ENCODE results near the gene EFCC1.

Gene EFCC1

GRCh38 chr3:128998561-128998960 is 2.5 kb upstream of the EFCC1 start:
- TF ChIP-seq CTCF (conservative IDR thresholded peaks at IDR 0.05; ENCODE audit: low read depth): no peak
- no peak for DNase-seq (ENCODE audit: low spot score)
- no peak overlapping the region for H3K27ac ChIP-seq
- ChIA-PET CTCF (interaction anchor here (0.9 to 1.2 kb wide), 2 partner anchors 28 to 573 kb away, joined by 3 to 11 read pairs; no protein-coding TSS in a partner anchor), POLR2A (ENCODE audit: low non-redundant PET) (no interaction called here)

DNA sequence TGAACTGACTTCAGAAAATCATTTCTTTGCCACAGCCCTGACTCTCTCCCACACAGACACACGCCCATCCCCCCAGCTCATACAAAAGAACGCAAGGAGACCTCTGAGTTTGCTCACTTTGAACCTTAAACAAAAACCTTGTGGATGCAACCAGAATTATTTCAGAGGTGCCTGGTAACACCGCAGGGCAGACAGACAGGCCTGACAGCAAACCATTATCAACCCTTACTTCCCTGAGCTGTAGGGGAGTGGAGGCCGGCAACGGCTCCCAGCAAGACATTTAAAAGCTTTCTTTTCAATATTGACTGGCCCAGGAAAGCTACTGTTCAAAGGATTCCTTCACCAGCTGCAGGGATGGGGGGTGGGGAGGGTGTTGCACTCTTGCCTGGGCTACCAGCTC is 2.0 kb upstream of the EFCC1 start:
- no peak for DNase-seq (ENCODE audit: low spot score)
- POLR2A ChIA-PET (ENCODE audit: low non-redundant PET): no interaction called here
- no peak for TF ChIP-seq CTCF (conservative IDR thresholded peaks at IDR 0.05; ENCODE audit: low read depth)
- no peak overlapping the region for H3K27ac ChIP-seq
- CTCF ChIA-PET: interaction anchor here (1.2 kb wide), 1 partner anchor 29 kb away, joined by 11 read pairs; no protein-coding TSS in a partner anchor

DNA sequence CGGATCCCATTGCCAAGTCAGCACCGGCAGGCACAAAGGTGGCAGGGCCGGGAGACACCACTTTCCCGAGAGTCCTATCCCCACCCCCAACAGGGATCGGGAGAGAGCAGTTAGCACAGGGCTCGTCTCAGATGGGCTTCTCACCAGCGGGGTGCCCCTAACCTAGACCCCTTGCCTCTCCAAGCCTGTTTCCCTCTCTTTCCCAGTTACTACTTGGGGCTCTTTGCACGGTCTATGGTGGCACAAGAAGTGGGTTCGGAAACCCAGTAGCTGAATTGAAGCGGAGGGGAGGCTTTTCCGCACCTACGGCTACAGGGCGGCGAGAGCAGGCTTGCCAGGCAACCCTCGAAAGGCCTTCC is 383 bp upstream of the EFCC1 start:
- no peak overlapping the region for H3K27ac ChIP-seq
- ChIA-PET POLR2A (ENCODE audit: low non-redundant PET) (no interaction called here), CTCF (interaction anchor here (0.8 kb wide), 1 partner anchor 32 kb away, joined by 3 read pairs; no protein-coding TSS in a partner anchor)
- no peak for TF ChIP-seq CTCF (conservative IDR thresholded peaks at IDR 0.05; ENCODE audit: low read depth)
- no peak for DNase-seq (ENCODE audit: low spot score)

DNA sequence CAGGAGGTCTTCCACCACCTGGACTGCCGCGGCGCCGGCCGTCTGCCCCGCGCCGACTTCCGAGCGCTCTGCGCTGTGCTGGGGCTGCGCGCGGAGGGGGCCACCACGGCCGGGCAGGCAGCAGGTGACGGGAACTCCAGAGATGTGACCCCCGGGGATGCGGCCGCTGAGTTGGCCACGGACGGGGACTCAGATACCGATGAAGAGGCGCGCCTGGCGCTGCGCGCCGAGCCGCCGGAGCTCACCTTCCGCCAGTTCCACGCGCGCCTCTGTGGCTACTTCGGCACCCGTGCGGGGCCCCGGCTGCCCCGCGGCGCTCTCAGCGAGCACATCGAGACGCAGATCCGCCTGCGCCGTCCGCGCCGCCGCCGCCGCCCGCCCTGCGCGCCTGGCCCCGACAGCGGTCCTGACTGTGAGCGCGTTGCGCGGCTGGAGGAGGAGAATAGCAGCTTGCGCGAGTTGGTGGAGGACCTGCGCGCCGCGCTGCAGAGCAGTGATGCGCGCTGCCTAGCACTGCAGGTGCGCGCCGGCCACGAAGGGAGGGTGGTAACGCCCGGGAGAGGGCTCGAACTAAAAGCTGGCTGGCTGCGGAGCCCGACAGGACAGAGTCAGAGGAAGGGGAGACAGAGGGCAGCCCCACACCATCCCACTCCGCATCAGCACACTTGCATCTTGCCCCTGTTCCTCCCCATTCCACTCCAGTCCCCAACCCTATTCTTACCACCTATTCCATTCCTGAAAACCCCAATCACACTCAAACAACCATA is 885 bp downstream of the EFCC1 start:
- H3K27ac ChIP-seq: no peak overlapping the region
- ChIA-PET POLR2A (ENCODE audit: low non-redundant PET) (no interaction called here), CTCF (interaction anchor here (0.7 to 2.6 kb wide), 3 partner anchors 9 to 389 kb away, joined by 3 to 15 read pairs (median 3); partner anchors contain the start of gene CFAP92)
- DNase-seq (ENCODE audit: low spot score): no peak
- TF ChIP-seq CTCF (conservative IDR thresholded peaks at IDR 0.05; ENCODE audit: low read depth): no peak

DNA sequence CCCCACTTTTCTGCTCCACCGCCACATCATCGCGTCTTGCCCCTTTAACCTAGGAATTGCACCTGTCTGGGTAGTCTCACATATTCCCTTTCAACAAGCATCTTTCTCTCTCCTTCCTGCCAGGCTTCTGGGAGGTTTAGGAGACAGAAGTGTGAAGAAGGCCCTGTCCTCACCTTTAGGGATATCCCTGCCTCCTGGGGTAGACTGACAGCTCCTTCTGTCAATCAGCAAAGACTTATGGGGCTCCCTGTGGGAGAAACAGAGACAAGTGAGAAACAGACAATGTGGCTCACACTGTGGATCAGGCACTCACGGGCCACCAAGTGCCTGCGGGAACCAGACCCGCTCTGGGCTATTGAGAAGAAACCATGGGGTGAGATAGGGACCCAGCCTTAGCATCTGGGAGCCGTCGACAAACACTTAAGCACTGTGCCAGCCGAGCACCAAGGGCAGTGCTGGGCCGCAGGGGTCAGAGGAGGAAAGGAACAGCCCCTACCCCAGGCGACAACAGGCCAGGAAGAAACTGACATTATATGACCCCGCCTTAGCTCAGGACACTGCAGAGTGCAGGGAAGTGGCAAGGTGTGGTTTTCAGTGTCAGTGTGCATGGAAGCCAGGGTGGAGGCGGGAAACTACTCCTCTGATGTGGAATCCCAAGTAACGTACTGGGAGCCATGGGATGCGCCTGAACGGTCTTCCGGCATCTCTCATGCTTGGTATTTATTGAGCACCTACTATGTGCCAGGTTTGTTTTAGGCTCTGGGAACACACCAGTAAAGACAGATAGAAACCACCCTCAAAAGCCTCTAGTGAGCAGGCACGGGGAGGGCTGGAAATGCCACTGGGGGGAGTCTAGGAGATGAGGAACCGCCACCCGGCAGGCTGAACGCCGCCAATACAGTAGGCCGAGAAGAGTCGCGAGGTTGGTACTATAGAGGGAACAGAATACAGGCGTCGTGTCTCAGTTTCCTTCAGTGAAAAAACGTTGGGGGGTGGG is 1.8 kb downstream of the EFCC1 start:
- ChIA-PET POLR2A (ENCODE audit: low non-redundant PET) (no interaction called here), CTCF (interaction anchor here (0.6 to 2.6 kb wide), 8 partner anchors 10 to 342 kb away, joined by 3 to 15 read pairs (median 4); partner anchors contain the start of gene CFAP92)
- TF ChIP-seq CTCF (conservative IDR thresholded peaks at IDR 0.05; ENCODE audit: low read depth): no peak
- DNase-seq (ENCODE audit: low spot score): no peak
- no peak overlapping the region for H3K27ac ChIP-seq

DNA sequence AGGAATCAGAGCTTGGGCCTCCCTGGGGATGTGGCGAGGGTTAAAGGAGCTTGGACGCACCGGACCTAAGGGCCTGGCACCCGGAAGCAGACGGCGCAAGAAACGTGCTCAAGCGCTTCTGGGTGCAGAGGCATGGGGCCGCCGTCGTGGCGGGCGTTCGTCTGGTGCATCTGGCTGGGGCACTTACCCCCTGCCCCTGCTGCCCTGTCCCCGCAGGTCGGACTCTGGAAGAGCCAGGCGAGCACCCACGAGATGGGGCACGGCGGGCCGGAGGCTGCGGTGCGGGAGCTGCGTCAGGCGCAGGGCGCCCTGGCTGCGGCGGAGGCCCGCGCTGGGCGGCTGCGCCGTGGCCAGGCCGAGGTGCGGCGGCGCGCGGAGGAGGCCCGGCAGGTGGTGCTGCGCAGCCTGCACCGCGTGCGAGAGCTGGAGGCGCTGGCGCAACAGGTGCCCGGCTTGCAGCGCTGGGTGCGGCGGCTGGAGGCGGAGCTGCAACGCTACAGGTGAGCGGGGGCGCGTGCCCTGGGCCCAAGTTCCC is 2.5 kb downstream of the EFCC1 start:
- TF ChIP-seq CTCF (conservative IDR thresholded peaks at IDR 0.05; ENCODE audit: low read depth): 0 out of 2 replicates have a peak, but pooled peaks have one; percentile 19
- CTCF ChIA-PET: interaction anchor here (0.6 to 2.6 kb wide), 9 partner anchors 10 to 341 kb away, joined by 3 to 15 read pairs (median 4); partner anchors contain the start of gene CFAP92
- POLR2A ChIA-PET (ENCODE audit: low non-redundant PET): no interaction called here
- no peak overlapping the region for H3K27ac ChIP-seq
- peak; percentile 53 for DNase-seq (ENCODE audit: low spot score)
